ENCODE data around the gene COL23A1.
"Not testable (repeated sequence)": the region's sequence is repeated elsewhere in the genome, so short reads cannot be mapped to it uniquely, and the experiment has no call there.

GRCh38 chr5:178317727-178318126 is 272.5 kb downstream of the COL23A1 start:
- TF ChIP-seq, protein P1, sequence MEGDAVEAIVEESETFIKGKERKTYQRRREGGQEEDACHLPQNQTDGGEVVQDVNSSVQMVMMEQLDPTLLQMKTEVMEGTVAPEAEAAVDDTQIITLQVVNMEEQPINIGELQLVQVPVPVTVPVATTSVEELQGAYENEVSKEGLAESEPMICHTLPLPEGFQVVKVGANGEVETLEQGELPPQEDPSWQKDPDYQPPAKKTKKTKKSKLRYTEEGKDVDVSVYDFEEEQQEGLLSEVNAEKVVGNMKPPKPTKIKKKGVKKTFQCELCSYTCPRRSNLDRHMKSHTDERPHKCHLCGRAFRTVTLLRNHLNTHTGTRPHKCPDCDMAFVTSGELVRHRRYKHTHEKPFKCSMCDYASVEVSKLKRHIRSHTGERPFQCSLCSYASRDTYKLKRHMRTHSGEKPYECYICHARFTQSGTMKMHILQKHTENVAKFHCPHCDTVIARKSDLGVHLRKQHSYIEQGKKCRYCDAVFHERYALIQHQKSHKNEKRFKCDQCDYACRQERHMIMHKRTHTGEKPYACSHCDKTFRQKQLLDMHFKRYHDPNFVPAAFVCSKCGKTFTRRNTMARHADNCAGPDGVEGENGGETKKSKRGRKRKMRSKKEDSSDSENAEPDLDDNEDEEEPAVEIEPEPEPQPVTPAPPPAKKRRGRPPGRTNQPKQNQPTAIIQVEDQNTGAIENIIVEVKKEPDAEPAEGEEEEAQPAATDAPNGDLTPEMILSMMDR (IDR thresholded peaks at IDR 0.05): not testable (repeated sequence)
- TF ChIP-seq EZH2 (IDR thresholded peaks at IDR 0.05; ENCODE audit: borderline replicate concordance, insufficient read depth, low read depth, low read length, poor library complexity, severe bottlenecking): not testable (repeated sequence)

Measured in B cell (primary cell).